Activated CD4-positive, alpha-beta T cell treated with anti-CD3 and anti-CD28 coated beads, Interleukin-2, amount 50 U/mL, for 1 hour (primary cell): ENCODE measurements around the gene PSD4.

Source experiments
- DNase-seq: peaks from one replicate; pipeline ENCODE4 v3.0.0-alpha.2; 2020

Gene PSD4

GRCh38 chr2:113209011-113209645, 35.4 kb downstream of the PSD4 start:
- no peak for DNase-seq

- no peak for DNase-seq
Observed at GRCh38 chr2:113209646-113210171, 35.9 kb downstream of the PSD4 start.

- no peak for DNase-seq
Observed at GRCh38 chr2:113211226-113212105, 37.7 kb downstream of the PSD4 start.

- no peak for DNase-seq
Observed at GRCh38 chr2:113212245-113213060, 38.7 kb downstream of the PSD4 start.

- no peak for DNase-seq
Observed at GRCh38 chr2:113213061-113213930, 39.5 kb downstream of the PSD4 start.

GRCh38 chr2:113214141-113214540, 40.4 kb downstream of the PSD4 start:
- DNase-seq: no peak

- DNase-seq: no peak
Observed at GRCh38 chr2:113215056-113215455, 41.3 kb downstream of the PSD4 start.

GRCh38 chr2:113216321-113216720, 42.5 kb downstream of the PSD4 start:
- DNase-seq: no peak

- no peak for DNase-seq
Observed at GRCh38 chr2:113216891-113217454, 43.2 kb downstream of the PSD4 start.

GRCh38 chr2:113217455-113218282, 43.9 kb downstream of the PSD4 start:
- no peak for DNase-seq

- DNase-seq: no peak
Observed at GRCh38 chr2:113218283-113219091, 44.7 kb downstream of the PSD4 start.

GRCh38 chr2:113219092-113219441, 45.3 kb downstream of the PSD4 start:
- DNase-seq: no peak

GRCh38 chr2:113219525-113219888, 45.7 kb downstream of the PSD4 start:
- DNase-seq: no peak

- DNase-seq: no peak
Observed at GRCh38 chr2:113219889-113220641, 46.3 kb downstream of the PSD4 start.

GRCh38 chr2:113220970-113221708, 47.4 kb downstream of the PSD4 start:
- DNase-seq: no peak

GRCh38 chr2:113221846-113222245, 48.1 kb downstream of the PSD4 start:
- no peak for DNase-seq

- no peak for DNase-seq
Observed at GRCh38 chr2:113223813-113224212, 50.0 kb downstream of the PSD4 start.

- no peak for DNase-seq
Observed at GRCh38 chr2:113224647-113225236, 51.0 kb downstream of the PSD4 start.
